Endothelial cell (in vitro differentiated cells): ENCODE results near the gene VPS16. TPM values are rescaled to one million over a fixed set of nuclear protein-coding genes. Genes with fewer than 3 reads are reported as not detected.

Experiments
- DNase-seq: peaks from one replicate; pipeline ENCODE4 v3.0.0; 2021; ENCODE audit warnings: low spot score
- H3K27ac Mint-ChIP-seq: one replicate; pipeline ENCODE4 v1.8.0; 2021; ENCODE audit warnings: mixed read lengths, inconsistent platforms; ENCODE audit not compliant: unreplicated experiment
- H3K27me3 Mint-ChIP-seq: one replicate; pipeline ENCODE4 v1.8.0; 2021; ENCODE audit warnings: mild to moderate bottlenecking, moderate library complexity, mixed read lengths, inconsistent platforms; ENCODE audit not compliant: unreplicated experiment
- H3K36me3 Mint-ChIP-seq: one replicate; pipeline ENCODE4 v1.8.0; 2021; ENCODE audit warnings: mild to moderate bottlenecking, low read depth, mixed read lengths, inconsistent platforms; ENCODE audit not compliant: unreplicated experiment
- H3K4me1 Mint-ChIP-seq: one replicate; pipeline ENCODE4 v1.8.0; 2021; ENCODE audit warnings: mild to moderate bottlenecking, mixed read lengths, inconsistent platforms; ENCODE audit not compliant: unreplicated experiment
- H3K4me3 Mint-ChIP-seq: one replicate; pipeline ENCODE4 v1.8.0; 2021; ENCODE audit warnings: mild to moderate bottlenecking, mixed read lengths, inconsistent platforms; ENCODE audit not compliant: unreplicated experiment
- H3K9me3 Mint-ChIP-seq: one replicate; pipeline ENCODE4 v1.8.0; 2021; ENCODE audit warnings: mixed read lengths, inconsistent platforms; ENCODE audit not compliant: unreplicated experiment
- total RNA-seq: library from RNA; stranded (reverse); fragmentation: NEBNext Ultra II Directional; extraction: Animal tissue kit (Norgen Biotek cat#: 25700); gene quantifications from one replicate; pipeline ENCODE4 v1.2.1, GENCODE V29; 2021; ENCODE audit not compliant: unreplicated experiment
- TF ChIP-seq, protein P1 (sequence below): fragments of 200-600 bp; sonication (generic); IDR thresholded peaks from one replicate; pipeline ENCODE4 v1.5.0; 2021; ENCODE audit warnings: antibody characterized with exemption; ENCODE audit not compliant: unreplicated experiment

Gene VPS16
- total RNA-seq, 1 donor from 2014 or later = 43.3 TPM

DNA sequence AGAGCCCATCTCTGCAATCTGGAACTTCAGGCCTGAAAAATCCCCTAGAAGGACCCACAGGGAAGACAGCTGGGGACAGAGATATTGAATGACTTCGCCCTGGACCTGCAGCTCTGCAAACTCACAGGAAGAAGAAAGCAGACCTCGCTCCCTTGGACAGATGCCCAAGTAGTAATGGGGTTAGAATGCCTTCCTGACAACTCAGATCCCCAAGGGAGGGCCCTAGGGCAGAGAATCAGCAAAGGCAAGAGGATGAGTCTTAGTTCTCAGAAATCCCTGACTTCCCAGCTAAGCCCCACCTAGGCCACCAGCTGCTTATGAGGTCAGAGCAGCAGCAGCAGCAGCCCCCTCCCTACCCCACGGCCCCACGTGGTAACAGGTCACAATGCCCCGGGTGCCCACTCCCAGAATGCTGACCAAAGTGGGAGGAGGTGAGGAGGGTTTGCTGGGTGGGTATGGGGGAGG is 25.9 kb upstream of the VPS16 start, which contains the start of gene C20orf141:
C20orf141 (plus strand) TSS at position 401 of the 465 bp plus-strand sequence. CDS start 198 bp downstream, outside the sequence.
- Mint-ChIP-seq H3K4me1 (no peaks in the 10 kb centered on the region), H3K4me3 (no peak within 1 kb of the TSS), H3K27me3 (peaks cover 21% of the 10 kb centered on the region), H3K27ac (no peak within 1 kb of the TSS), H3K9me3 (no peaks in the 10 kb centered on the region), H3K36me3 (peaks cover 4% of the 10 kb centered on the region)
- TF ChIP-seq, protein P1, sequence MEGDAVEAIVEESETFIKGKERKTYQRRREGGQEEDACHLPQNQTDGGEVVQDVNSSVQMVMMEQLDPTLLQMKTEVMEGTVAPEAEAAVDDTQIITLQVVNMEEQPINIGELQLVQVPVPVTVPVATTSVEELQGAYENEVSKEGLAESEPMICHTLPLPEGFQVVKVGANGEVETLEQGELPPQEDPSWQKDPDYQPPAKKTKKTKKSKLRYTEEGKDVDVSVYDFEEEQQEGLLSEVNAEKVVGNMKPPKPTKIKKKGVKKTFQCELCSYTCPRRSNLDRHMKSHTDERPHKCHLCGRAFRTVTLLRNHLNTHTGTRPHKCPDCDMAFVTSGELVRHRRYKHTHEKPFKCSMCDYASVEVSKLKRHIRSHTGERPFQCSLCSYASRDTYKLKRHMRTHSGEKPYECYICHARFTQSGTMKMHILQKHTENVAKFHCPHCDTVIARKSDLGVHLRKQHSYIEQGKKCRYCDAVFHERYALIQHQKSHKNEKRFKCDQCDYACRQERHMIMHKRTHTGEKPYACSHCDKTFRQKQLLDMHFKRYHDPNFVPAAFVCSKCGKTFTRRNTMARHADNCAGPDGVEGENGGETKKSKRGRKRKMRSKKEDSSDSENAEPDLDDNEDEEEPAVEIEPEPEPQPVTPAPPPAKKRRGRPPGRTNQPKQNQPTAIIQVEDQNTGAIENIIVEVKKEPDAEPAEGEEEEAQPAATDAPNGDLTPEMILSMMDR = no peak
- DNase-seq = no peak

DNA sequence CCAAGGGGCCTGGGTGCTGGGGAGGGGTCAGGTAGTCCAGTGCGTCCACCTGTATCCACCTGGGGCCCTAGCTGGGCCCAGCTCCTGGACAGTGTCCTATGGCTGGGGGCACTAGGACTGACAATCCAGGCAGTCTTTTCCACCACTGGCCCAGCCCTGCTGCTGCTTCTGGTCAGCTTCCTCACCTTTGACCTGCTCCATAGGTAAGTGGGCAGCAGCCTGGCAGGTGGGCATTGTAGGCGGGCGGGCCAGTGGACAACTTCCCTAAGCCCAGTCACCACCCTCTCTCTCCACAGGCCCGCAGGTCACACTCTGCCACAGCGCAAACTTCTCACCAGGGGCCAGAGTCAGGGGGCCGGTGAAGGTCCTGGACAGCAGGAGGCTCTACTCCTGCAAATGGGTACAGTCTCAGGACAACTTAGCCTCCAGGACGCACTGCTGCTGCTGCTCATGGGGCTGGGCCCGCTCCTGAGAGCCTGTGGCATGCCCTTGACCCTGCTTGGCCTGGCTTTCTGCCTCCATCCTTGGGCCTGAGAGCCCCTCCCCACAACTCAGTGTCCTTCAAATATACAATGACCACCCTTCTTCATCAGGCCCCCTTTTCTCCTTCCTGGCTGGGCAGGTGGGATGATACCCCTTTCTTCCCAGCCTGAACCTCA is 25.2 kb upstream of the VPS16 start:
- Mint-ChIP-seq H3K27me3 (peaks cover 24% of the 10 kb centered on the region), H3K27ac (no peak overlapping the region), H3K9me3 (no peaks in the 10 kb centered on the region), H3K4me1 (peaks cover 5% of the 10 kb centered on the region), H3K4me3 (no peak overlapping the region), H3K36me3 (peaks cover 10% of the 10 kb centered on the region)
- no peak for DNase-seq
- TF ChIP-seq, protein P1 = no peak

DNA sequence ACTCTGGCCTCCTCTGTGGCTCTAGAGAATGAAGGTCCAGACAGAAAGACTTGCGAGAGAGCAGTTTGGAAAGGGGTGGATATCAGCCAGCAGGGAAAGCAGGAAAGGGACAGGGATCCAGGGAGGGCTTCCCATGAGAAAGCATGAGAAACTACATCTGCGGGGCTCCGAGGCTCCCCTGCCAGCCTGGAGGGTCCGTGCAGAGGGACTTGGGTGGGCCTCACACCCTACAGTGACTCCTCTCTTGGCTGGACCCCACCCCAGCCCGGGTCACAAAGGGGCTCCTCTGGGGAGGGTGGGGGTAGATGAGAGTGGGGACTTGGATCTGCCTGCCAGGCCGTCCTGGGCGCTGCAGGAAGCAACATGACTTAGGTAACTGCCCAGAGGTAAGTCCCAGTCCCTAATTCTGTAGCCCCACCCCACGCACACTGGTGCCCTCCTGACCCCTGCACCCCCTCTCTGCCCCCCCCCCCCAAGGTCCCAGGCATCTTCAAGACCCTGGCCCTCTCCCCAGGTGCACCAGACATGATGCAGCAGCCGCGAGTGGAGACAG is 24.4 kb upstream of the VPS16 start, which contains the start of gene TMEM239:
TMEM239 (plus strand) TSS at position 335 of the 553 bp plus-strand sequence; CDS start at position 526, 191 bp downstream.
- Mint-ChIP-seq H3K27ac (no peak within 1 kb of the TSS), H3K4me1 (peaks cover 5% of the 10 kb centered on the region), H3K9me3 (no peaks in the 10 kb centered on the region), H3K27me3 (peaks cover 21% of the 10 kb centered on the region), H3K4me3 (no peak within 1 kb of the TSS), H3K36me3 (peaks cover 10% of the 10 kb centered on the region)
- TF ChIP-seq, protein P1 = no peak
- DNase-seq = no peak

DNA sequence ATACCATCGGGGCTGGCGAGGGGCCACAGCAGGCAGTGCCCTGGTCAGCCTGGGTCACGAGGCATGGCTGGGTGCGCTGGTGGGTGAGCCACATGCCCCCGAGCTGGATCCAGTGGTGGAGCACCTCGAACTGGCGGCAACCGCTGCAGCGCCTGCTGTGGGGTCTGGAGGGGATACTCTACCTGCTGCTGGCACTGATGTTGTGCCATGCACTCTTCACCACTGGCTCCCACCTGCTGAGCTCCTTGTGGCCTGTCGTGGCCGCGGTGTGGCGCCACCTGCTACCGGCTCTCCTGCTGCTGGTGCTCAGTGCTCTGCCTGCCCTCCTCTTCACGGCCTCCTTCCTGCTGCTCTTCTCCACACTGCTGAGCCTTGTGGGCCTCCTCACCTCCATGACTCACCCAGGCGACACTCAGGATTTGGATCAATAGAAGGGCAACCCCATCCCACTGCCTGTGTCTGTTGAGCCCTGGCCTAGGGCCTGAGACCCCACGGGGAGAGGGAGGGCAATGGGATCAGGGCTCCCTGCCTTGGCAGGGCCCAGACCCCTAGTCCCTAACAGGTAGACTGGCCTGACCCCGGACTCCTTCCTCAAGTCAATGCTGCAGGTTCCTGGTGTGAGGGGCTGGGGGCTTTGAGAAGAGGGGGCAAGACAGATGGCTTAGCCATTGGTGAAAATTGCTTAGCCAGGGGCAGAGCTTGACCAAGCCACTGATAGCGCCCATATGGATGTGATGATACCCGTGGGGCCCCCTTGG is 23.8 kb upstream of the VPS16 start:
- H3K9me3 Mint-ChIP-seq = no peaks in the 10 kb centered on the region
- peaks cover 5% of the 10 kb centered on the region for H3K4me1 Mint-ChIP-seq
- peaks cover 10% of the 10 kb centered on the region for H3K36me3 Mint-ChIP-seq
- DNase-seq = no peak
- no peak overlapping the region for H3K4me3 Mint-ChIP-seq
- no peak overlapping the region for H3K27ac Mint-ChIP-seq
- TF ChIP-seq, protein P1 = no peak
- peaks cover 24% of the 10 kb centered on the region for H3K27me3 Mint-ChIP-seq
